Right lobe of liver (tissue), 6 donors: ENCODE measurements around the gene SLCO4A1. TPM values are rescaled to one million over a fixed set of nuclear protein-coding genes. Genes with fewer than 3 reads are reported as not detected.

Experiments
- ATAC-seq, 4 donors: fragments of 200-7000 bp; cut with Tn5 transposase; one replicate each; pipeline ENCODE4 v1.9.1; 2020; ENCODE audit warnings: mild to moderate bottlenecking in 4 of 4, moderate library complexity in 4 of 4
- DNase-seq, 3 donors: peaks; one replicate each; pipeline ENCODE4 v3.0.0-alpha.2; 2020
- H3K27ac ChIP-seq, 3 donors: fragments of 200-600 bp; one replicate each; pipeline ENCODE4 v1.8.0; 2022
- H3K27me3 ChIP-seq, 2 donors: fragments of 200-600 bp; one replicate each; pipeline ENCODE4 v1.8.0; 2022
- H3K36me3 ChIP-seq, 4 donors: fragments of 200-600 bp; sonication (generic) in 1 of 4; one replicate each; pipeline versions ENCODE4 v1.5.1 to v1.8.0; 2017 to 2022; ENCODE audit warnings: control low read depth in 1 of 4
- H3K4me1 ChIP-seq, 4 donors: fragments of 200-600 bp; sonication (generic) in 1 of 4; one replicate each; pipeline versions ENCODE4 v1.5.1 to v1.8.0; 2017 to 2022; ENCODE audit warnings: control low read depth in 1 of 4
- H3K4me3 ChIP-seq, 3 donors: fragments of 200-600 bp; one replicate each; pipeline ENCODE4 v1.8.0; 2022
- H3K9me3 ChIP-seq, 4 donors: fragments of 200-600 bp; sonication (generic) in 1 of 4; one replicate each; pipeline versions ENCODE4 v1.5.1 to v1.8.0; 2017 to 2022; ENCODE audit warnings: control low read depth in 1 of 4
- POLR2A ChIP-seq: fragments of 450-650 bp; IDR thresholded peaks from one replicate; pipeline ENCODE4 v1.6.1; 2017; ENCODE audit warnings: antibody characterized with exemption, mild to moderate bottlenecking
- WGBS: methylation state at CpG from one replicate; pipeline ENCODE4 v1.1.6; 2018; ENCODE audit warnings: low coverage, low lambda C conversion rate; ENCODE audit not compliant: insufficient coverage; ENCODE audit errors: missing lambda C conversion rate; 5-methylcytosine and 5-hydroxymethylcytosine counted together
- intact Hi-C, 2 donors: fragments of 100-400 bp; cut with DNase I; formaldehyde crosslinking; loops; one replicate each; pipeline versions ENCODE4 v1.11.2 to v1.14.1; 2022
- total RNA-seq, 6 experiments: library from RNA; depleted of rRNA in 2 of 6; stranded (reverse); fragments of >200 nt in 2 of 6; fragmentation: NEBNext Ultra II Directional in 3 of 6; extraction: Animal tissue kit (Norgen Biotek cat#: 25700) in 3 of 6; gene quantifications; one replicate each; pipeline versions ENCODE4 v1.1.0 to v1.2.4, GENCODE V29; 2016 to 2023
- TF ChIP-seq, protein P1 (sequence below), 4 donors: fragments of 200-600 bp in 3 of 4; fragments of 450-650 bp in 1 of 4; IDR thresholded peaks; one replicate each; pipeline versions ENCODE4 v1.5.1 to v1.8.0; 2016 to 2022; ENCODE audit warnings: antibody characterized with exemption in 4 of 4, mild to moderate bottlenecking in 2 of 4
- donor health status: DM: no; HTN: yes; CAD: no.
- donor health status: DM: no; HTN: no; CAD: no.
- donor health status: DM: no; HTN: no; CAD: no.
- donor health status: DM: no; HTN: yes; CAD: no.
- donor health status: DM: no; HTN: yes; CAD: no.

SLCO4A1 gene
- total RNA-seq, 6 experiments from 2014 or later: 0.93 to 8.8 (median 4.3) TPM

DNA sequence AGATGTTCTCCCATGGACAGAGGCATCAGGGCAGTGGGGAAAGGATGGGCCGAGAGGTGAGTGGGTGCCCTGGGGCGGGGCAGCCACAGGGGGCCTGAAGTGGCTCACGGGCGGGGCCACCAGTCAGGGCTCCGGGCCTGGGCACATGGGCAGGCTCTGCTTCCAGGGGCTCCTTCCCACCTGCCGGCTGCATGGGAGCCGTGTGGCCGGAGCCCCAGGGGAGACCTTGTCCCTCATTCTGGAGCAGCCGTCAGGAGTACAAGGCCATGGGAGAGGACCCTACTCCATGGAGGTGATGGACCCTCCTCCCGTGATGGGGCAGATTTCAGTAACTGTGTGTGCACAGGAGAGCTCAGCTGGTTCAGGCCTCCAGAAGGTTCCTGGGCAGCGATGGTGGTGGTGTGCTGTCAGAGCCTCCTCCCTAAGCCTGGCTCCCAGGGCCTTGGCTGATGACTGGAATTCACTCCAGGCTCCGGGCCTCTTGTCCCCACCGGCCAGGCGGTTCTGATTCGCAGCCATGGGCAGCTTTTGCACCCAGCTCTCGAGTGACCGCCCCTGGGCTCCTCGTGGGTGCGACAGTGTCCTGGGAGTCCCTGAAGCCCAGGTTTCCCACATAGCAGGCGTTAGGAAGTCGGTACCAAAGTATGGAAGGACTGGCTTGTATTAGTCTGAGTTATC, 6.2 kb downstream of the SLCO4A1 start:
- 80% methylated on average over 1 of the region's 21 CpGs for WGBS
- peaks cover 0 to 16% (median 7%) of the 10 kb centered on the region in 4 donors for H3K4me1 ChIP-seq
- intact Hi-C loops: no loop called here
- H3K27me3 ChIP-seq: no peaks in the 10 kb centered on the region
- no peak for ATAC-seq
- H3K27ac ChIP-seq: no peak overlapping the region
- TF ChIP-seq POLR2A: no peak
- TF ChIP-seq, protein P1, sequence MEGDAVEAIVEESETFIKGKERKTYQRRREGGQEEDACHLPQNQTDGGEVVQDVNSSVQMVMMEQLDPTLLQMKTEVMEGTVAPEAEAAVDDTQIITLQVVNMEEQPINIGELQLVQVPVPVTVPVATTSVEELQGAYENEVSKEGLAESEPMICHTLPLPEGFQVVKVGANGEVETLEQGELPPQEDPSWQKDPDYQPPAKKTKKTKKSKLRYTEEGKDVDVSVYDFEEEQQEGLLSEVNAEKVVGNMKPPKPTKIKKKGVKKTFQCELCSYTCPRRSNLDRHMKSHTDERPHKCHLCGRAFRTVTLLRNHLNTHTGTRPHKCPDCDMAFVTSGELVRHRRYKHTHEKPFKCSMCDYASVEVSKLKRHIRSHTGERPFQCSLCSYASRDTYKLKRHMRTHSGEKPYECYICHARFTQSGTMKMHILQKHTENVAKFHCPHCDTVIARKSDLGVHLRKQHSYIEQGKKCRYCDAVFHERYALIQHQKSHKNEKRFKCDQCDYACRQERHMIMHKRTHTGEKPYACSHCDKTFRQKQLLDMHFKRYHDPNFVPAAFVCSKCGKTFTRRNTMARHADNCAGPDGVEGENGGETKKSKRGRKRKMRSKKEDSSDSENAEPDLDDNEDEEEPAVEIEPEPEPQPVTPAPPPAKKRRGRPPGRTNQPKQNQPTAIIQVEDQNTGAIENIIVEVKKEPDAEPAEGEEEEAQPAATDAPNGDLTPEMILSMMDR (IDR thresholded peaks at IDR 0.05): no peak
- H3K9me3 ChIP-seq: no peaks in the 10 kb centered on the region
- no peak for DNase-seq
- H3K4me3 ChIP-seq: no peak overlapping the region
- no peaks in the 10 kb centered on the region for H3K36me3 ChIP-seq

DNA sequence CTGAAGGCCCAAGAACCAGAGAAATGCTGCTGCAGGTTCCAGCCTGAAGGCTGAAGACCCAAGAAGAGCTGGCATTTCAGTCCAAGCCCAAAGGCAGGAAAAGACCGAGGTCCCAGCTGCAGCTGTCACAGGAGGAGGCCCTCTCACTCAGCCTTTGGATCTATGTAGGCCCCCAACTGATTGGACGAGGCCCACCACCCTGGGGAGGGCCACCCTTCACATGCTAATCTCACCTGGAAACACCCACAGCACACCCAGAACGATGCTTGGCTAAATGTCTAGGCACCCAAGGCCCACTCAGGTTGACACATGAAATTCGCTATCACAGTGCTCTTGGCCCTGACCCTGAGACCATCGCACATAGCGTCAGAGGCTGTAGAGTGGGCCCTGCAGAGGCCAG, 6.8 kb downstream of the SLCO4A1 start:
- no peaks in the 10 kb centered on the region for H3K27me3 ChIP-seq
- intact Hi-C loops: no loop called here
- H3K4me3 ChIP-seq: no peak overlapping the region
- no peaks in the 10 kb centered on the region for H3K36me3 ChIP-seq
- no peaks in the 10 kb centered on the region for H3K9me3 ChIP-seq
- peaks cover 0 to 16% (median 7%) of the 10 kb centered on the region in 4 donors for H3K4me1 ChIP-seq
- no peak overlapping the region for H3K27ac ChIP-seq
- no peak for ATAC-seq
- no CpG with 5 or more reads among the region's 6 CpGs for WGBS
- TF ChIP-seq POLR2A: no peak
- TF ChIP-seq, protein P1 (IDR thresholded peaks at IDR 0.05): no peak
- no peak for DNase-seq

DNA sequence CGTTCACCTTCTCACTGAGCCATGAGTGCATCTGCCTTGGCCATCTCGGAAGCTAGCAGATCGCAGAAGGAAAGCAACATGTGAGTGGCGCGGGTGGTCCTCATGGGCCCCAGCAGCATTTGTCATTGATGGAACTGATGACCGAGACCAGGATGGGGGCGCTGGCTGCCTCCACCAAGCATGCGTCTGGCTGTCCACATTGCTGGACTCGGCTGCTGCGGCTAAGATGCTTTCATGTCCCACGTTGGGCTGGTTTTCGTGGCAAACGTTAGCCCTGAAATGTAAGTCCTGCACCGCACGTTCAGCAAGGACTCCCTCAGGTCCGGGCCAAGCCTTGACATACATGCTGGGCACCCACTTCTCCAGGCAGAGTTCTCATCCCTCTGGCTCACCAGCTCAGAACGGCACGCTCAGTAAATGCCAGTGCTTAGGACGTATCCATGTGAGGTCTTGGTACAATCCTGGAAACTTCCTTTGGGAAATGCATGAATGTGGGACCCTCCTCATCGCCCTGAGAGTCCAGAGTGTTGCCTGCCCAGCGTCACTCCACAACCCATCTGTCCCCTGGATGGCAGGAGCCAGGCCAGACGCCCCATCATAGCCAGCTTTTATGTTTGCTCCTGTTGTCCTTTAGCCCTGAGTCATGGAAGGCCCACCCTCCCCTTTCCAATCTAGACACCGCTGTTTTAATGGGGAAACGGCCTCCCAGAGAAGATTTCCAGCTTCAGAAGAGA, 8.4 kb downstream of the SLCO4A1 start:
- peak overlapping the region in 1 of 3 donors; percentile 20 for H3K4me3 ChIP-seq
- WGBS: 69% methylated on average over 6 of the region's 24 CpGs
- no peak for DNase-seq
- no peaks in the 10 kb centered on the region for H3K36me3 ChIP-seq
- intact Hi-C loops: no loop called here
- H3K27ac ChIP-seq: peak overlapping the region; percentile 91 to 98 (median 96)
- TF ChIP-seq POLR2A: no peak
- TF ChIP-seq, protein P1 (IDR thresholded peaks at IDR 0.05): no peak
- H3K27me3 ChIP-seq: no peaks in the 10 kb centered on the region
- H3K9me3 ChIP-seq: no peaks in the 10 kb centered on the region
- peaks cover 0 to 16% (median 7%) of the 10 kb centered on the region in 4 donors for H3K4me1 ChIP-seq
- ATAC-seq: no peak

DNA sequence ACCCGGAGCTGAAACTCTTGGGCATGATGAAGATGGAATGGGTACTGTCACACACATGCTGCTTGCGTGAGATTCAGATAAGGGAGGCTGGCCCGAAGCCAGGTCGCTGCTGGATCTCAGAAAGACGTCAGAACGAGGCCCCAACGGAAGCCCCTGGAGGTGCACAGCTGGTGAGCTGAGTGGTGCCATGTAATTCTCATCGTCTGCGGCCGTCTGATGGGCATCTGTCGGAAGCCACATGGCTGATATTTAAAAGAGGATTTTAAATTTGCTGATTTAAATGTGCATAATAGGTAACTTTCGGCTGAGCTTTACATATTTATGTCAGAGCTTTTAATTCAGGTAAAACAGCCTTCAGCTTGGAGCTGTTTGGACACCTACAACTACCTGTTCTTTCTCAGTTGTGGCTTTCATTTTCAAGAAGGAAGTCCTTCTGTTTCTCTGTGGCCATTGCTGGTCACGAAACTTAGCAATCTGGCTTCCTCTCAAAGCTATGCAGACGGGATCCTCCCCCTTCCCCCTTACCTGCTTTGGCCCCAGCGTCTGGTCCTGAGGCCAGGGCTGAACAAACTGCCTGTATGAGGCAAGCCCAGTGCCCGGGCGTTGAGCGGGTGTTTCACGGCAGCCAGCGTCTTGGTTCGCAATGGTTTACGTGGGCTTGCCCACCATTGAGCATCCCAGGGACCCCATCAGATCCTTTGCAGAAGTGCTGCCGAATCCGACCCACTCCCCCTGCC, 9.2 kb downstream of the SLCO4A1 start:
- Histone ChIP-seq H3K36me3 (no peaks in the 10 kb centered on the region), H3K9me3 (no peaks in the 10 kb centered on the region), H3K4me3 (peak overlapping the region in 2 of 3 donors; percentile 20 to 48), H3K4me1 (peaks cover 0 to 16% (median 7%) of the 10 kb centered on the region in 4 donors), H3K27ac (peak overlapping the region; percentile 91 to 98 (median 96)), H3K27me3 (no peaks in the 10 kb centered on the region)
- intact Hi-C loops: no loop called here
- 33% methylated on average over 17 of the region's 24 CpGs for WGBS
- ATAC-seq (peak; percentile 16 to 48 (median 34)), DNase-seq (no peak)
- TF ChIP-seq, protein P1 (IDR thresholded peaks at IDR 0.05): no peak
- TF ChIP-seq POLR2A: no peak
